Measurements from ENCODE around the gene FADD. TPM values are rescaled to one million over a fixed set of nuclear protein-coding genes. Genes with fewer than 3 reads are reported as not detected.

FADD gene
- total and polyA plus RNA-seq, 2 donors (not counting 3 experiments of a cell fraction or from before 2014, with no cell fraction given): 35.4 to 45.1 TPM

- no peak overlapping the region for H2AFZ ChIP-seq (ENCODE audit: low read depth, low read length)
- no peaks in the 10 kb centered on the region for H3K9me3 ChIP-seq (replicated peaks; ENCODE audit: control insufficient read depth, insufficient read depth, low read length)
- no peak overlapping the region for H3K27ac ChIP-seq (ENCODE audit: insufficient read depth, low read depth, low read length)
- H3K9me1 ChIP-seq (replicated peaks; ENCODE audit: control insufficient read depth, extremely low read depth, insufficient read depth, low read length): no peaks in the 10 kb centered on the region
- H3K36me3 ChIP-seq (ENCODE audit: control insufficient read depth in 2 of 2, extremely low read depth in 1 of 2, insufficient read depth in 2 of 2, low read length in 2 of 2): no peaks in the 10 kb centered on the region
- ChIA-PET CTCF (interaction anchor here (1.2 kb wide), 1 partner anchor 13 kb away, joined by 3 read pairs; no protein-coding TSS in a partner anchor), POLR2A (no interaction called here)
- dilution Hi-C loops (cut with MboI; ENCODE audit: extremely low pct_ligation_motif_present, low sequenced_read_pairs) (no loop called here), intact Hi-C loops (cut with micrococcal nuclease) (no loop called here)
- no TSS peak for BruUV-seq (replicated peaks)
- peaks cover 0 to 3% of the 10 kb centered on the region in 2 experiments for H3K27me3 ChIP-seq (ENCODE audit: control insufficient read depth in 2 of 2, insufficient read depth in 2 of 2, low read length in 2 of 2)
- FAIRE-seq (no peak), DNase-seq (ENCODE audit: low read depth, low spot score) (no peak)
- no peaks in the 10 kb centered on the region for H4K20me1 ChIP-seq (replicated peaks; ENCODE audit: control insufficient read depth, extremely low read depth, insufficient read depth, low read length)
- no peak overlapping the region for H3K4me2 ChIP-seq (ENCODE audit: insufficient read depth, low read length)
- H3K9ac ChIP-seq (replicated peaks; ENCODE audit: extremely low read depth, insufficient read depth, low read length): no peak overlapping the region
- no peaks in the 10 kb centered on the region for H3K79me2 ChIP-seq (ENCODE audit: control insufficient read depth, insufficient read depth, low read length)
- H3K4me3 ChIP-seq (replicated peaks in 1 of 3; ENCODE audit: insufficient read depth in 1 of 3, low read depth in 1 of 3, low read length in 3 of 3): no peak overlapping the region
- TF ChIP-seq JUN (IDR thresholded peaks at IDR 0.05; ENCODE audit: borderline replicate concordance, insufficient read depth, insufficient read length, low read depth) (no peak), POLR2A (IDR thresholded peaks at IDR 0.05; ENCODE audit: low read depth, low read length) (no peak), POLR2AphosphoS5 (IDR thresholded peaks at IDR 0.05; ENCODE audit: insufficient read depth, low read depth, low read length) (no peak), FOS (IDR thresholded peaks at IDR 0.05; ENCODE audit: borderline replicate concordance, insufficient read depth, low read length) (no peak), GATA2 (IDR thresholded peaks at IDR 0.05; ENCODE audit: insufficient read depth, insufficient read length, low read depth, low read length) (no peak), EZH2 (IDR thresholded peaks at IDR 0.05; ENCODE audit: borderline replicate concordance, low read depth, low read length, severe bottlenecking) (no peak), MYC (IDR thresholded peaks at IDR 0.05; ENCODE audit: low read depth, low read length) (no peak)
- TF ChIP-seq, protein P1, sequence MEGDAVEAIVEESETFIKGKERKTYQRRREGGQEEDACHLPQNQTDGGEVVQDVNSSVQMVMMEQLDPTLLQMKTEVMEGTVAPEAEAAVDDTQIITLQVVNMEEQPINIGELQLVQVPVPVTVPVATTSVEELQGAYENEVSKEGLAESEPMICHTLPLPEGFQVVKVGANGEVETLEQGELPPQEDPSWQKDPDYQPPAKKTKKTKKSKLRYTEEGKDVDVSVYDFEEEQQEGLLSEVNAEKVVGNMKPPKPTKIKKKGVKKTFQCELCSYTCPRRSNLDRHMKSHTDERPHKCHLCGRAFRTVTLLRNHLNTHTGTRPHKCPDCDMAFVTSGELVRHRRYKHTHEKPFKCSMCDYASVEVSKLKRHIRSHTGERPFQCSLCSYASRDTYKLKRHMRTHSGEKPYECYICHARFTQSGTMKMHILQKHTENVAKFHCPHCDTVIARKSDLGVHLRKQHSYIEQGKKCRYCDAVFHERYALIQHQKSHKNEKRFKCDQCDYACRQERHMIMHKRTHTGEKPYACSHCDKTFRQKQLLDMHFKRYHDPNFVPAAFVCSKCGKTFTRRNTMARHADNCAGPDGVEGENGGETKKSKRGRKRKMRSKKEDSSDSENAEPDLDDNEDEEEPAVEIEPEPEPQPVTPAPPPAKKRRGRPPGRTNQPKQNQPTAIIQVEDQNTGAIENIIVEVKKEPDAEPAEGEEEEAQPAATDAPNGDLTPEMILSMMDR (IDR thresholded peaks at IDR 0.05; ENCODE audit: extremely low read depth in 1 of 2, insufficient read depth in 1 of 2, low read depth in 1 of 2, low read length in 2 of 2): no peak
- TF ChIP-seq, protein P2, sequence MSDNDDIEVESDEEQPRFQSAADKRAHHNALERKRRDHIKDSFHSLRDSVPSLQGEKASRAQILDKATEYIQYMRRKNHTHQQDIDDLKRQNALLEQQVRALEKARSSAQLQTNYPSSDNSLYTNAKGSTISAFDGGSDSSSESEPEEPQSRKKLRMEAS (IDR thresholded peaks at IDR 0.05; ENCODE audit: insufficient read depth, insufficient read length): no peak
- H3K4me1 ChIP-seq (ENCODE audit: control insufficient read depth, extremely low read depth, insufficient read depth, low read length): no peaks in the 10 kb centered on the region
These were observed 39.8 kb downstream of the FADD start for GRCh38 chr11:70242885-70243284.

All from endothelial cell of umbilical vein (primary cell).